ENCODE results near the gene EIPR1.

The EIPR1 gene

GRCh38 chr2:3214806-3215404 lies 162.7 kb downstream of the EIPR1 start:
- TF ChIP-seq CTCF (conservative IDR thresholded peaks at IDR 0.05; ENCODE audit: low read depth, low read length): no peak
- DNase-seq (ENCODE audit: low read depth): no peak
- no peak overlapping the region for H3K4me3 ChIP-seq (ENCODE audit: low read length)

- DNase-seq (ENCODE audit: low read depth): no peak
- TF ChIP-seq CTCF (conservative IDR thresholded peaks at IDR 0.05; ENCODE audit: low read depth, low read length): no peak
- no peak overlapping the region for H3K4me3 ChIP-seq (ENCODE audit: low read length)
Measured at GRCh38 chr2:3214065-3214464, 163.6 kb downstream of the EIPR1 start.

GRCh38 chr2:3212984-3213383 lies 164.6 kb downstream of the EIPR1 start:
- H3K4me3 ChIP-seq (ENCODE audit: low read length): no peak overlapping the region
- no peak for DNase-seq (ENCODE audit: low read depth)
- no peak for TF ChIP-seq CTCF (conservative IDR thresholded peaks at IDR 0.05; ENCODE audit: low read depth, low read length)

GRCh38 chr2:3212061-3212362 lies 165.6 kb downstream of the EIPR1 start:
- no peak for TF ChIP-seq CTCF (conservative IDR thresholded peaks at IDR 0.05; ENCODE audit: low read depth, low read length)
- no peak overlapping the region for H3K4me3 ChIP-seq (ENCODE audit: low read length)
- DNase-seq (ENCODE audit: low read depth): no peak

- no peak overlapping the region for H3K4me3 ChIP-seq (ENCODE audit: low read length)
- no peak for TF ChIP-seq CTCF (conservative IDR thresholded peaks at IDR 0.05; ENCODE audit: low read depth, low read length)
- DNase-seq (ENCODE audit: low read depth): no peak
Measured at GRCh38 chr2:3211256-3212060, 166.2 kb downstream of the EIPR1 start.

DNA sequence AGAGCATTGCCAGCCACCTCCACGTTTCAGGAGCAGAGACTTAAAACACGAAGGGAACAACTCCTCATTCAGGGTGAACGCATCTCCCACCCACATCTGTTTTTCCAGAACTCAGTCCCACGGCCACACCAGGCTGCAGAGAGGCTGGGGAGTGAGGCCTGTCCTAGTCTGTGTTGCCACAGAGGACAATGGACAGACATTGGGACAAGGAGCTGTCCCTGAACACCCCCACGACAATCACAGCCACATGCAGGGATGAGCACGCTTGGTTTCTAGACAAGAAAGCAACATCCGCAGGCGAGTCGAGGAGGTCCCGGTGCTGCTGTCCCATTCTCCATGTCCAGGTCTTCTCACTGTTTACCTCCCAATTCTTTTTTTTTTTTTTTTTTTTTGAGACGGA lies 167.4 kb downstream of the EIPR1 start:
- no peak for DNase-seq (ENCODE audit: low read depth)

More for the DNA sequence above, 167.4 kb downstream of the EIPR1 start:
- H3K4me3 ChIP-seq (ENCODE audit: low read length): no peak overlapping the region
- no peak for TF ChIP-seq CTCF (conservative IDR thresholded peaks at IDR 0.05; ENCODE audit: low read depth, low read length)

Measured in retinal pigment epithelial cell (primary cell).